AG04450 (cell line): ENCODE results near the gene ACKR3. TPM values are rescaled to one million over a fixed set of nuclear protein-coding genes. Genes with fewer than 3 reads are reported as not detected.

Source experiments
- CTCF ChIA-PET: fragments of 300-600, 350-600 bp; formaldehyde crosslinking; extraction: SDS; loops from one replicate; lab custom pipeline; 2022; ENCODE audit warnings: antibody characterized with exemption, inconsistent platforms; lab: Charles Lee
- POLR2A ChIA-PET: fragments of 350-600 bp; formaldehyde crosslinking; extraction: SDS; loops from one replicate; lab custom pipeline; 2021; ENCODE audit warnings: antibody characterized with exemption, inconsistent platforms; lab: Yijun Ruan, JAX
- DNase-seq: peaks from one replicate; pipeline ENCODE4 v3.0.0-alpha.2; 2011; ENCODE audit warnings: low read depth, low spot score
- H3K27ac ChIP-seq: one replicate; pipeline ENCODE4 v1.5.1; 2012; ENCODE audit warnings: low read depth, low read length, control low read depth
- H3K27me3 ChIP-seq: one replicate; pipeline ENCODE4 v1.6.0; 2012; ENCODE audit warnings: low read length; ENCODE audit not compliant: control insufficient read depth, insufficient read depth
- H3K4me3 ChIP-seq: 2 replicates; pipeline ENCODE4 v1.5.1; 2011; ENCODE audit warnings: mild to moderate bottlenecking, low read depth, low read length, control low read depth
- H3K9me3 ChIP-seq: 2 replicates; pipeline ENCODE4 v1.5.1; 2012; ENCODE audit warnings: low read length; ENCODE audit not compliant: control insufficient read depth, insufficient read depth
- polyA plus RNA-seq: library from polyadenylated mRNA; depleted of rRNA; stranded (reverse); fragments of >200 nt; gene quantifications from 2 replicates; pipeline ENCODE4 v1.2.3, GENCODE V29; 2011
- TF ChIP-seq, protein P1 (sequence below): IDR thresholded peaks from 2 replicates; pipeline ENCODE4 v1.5.1; 2011; ENCODE audit warnings: low read depth, low read length, control low read depth, inconsistent platforms

The ACKR3 gene
- polyA plus RNA-seq, 1 experiment: 0.07 TPM

DNA sequence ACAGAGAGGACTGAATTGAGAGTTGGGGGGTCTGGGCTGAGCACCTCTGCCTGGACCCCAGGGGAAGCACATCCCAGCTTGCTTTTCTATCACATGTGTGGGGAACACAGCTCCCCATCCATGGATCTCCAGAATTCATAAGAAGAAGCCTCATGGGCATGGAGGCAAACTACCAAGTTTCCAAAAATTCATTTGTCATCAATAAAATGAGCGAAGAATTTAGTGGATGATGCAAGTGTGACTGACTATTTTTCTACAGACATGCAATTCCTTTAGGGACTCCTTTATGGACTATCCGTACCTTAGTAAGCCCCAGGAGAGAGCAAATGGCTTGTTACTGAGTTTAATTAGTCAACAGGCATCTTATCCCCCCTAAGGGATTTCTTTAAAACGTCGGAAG, 33.1 kb downstream of the ACKR3 start:
- ChIA-PET CTCF (no interaction called here), POLR2A (no interaction called here)
- Histone ChIP-seq H3K4me3 (no peak overlapping the region), H3K9me3 (peaks cover 11% of the 10 kb centered on the region), H3K27me3 (no peaks in the 10 kb centered on the region), H3K27ac (no peak overlapping the region)
- DNase-seq: no peak
- TF ChIP-seq, protein P1, sequence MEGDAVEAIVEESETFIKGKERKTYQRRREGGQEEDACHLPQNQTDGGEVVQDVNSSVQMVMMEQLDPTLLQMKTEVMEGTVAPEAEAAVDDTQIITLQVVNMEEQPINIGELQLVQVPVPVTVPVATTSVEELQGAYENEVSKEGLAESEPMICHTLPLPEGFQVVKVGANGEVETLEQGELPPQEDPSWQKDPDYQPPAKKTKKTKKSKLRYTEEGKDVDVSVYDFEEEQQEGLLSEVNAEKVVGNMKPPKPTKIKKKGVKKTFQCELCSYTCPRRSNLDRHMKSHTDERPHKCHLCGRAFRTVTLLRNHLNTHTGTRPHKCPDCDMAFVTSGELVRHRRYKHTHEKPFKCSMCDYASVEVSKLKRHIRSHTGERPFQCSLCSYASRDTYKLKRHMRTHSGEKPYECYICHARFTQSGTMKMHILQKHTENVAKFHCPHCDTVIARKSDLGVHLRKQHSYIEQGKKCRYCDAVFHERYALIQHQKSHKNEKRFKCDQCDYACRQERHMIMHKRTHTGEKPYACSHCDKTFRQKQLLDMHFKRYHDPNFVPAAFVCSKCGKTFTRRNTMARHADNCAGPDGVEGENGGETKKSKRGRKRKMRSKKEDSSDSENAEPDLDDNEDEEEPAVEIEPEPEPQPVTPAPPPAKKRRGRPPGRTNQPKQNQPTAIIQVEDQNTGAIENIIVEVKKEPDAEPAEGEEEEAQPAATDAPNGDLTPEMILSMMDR: no peak

DNA sequence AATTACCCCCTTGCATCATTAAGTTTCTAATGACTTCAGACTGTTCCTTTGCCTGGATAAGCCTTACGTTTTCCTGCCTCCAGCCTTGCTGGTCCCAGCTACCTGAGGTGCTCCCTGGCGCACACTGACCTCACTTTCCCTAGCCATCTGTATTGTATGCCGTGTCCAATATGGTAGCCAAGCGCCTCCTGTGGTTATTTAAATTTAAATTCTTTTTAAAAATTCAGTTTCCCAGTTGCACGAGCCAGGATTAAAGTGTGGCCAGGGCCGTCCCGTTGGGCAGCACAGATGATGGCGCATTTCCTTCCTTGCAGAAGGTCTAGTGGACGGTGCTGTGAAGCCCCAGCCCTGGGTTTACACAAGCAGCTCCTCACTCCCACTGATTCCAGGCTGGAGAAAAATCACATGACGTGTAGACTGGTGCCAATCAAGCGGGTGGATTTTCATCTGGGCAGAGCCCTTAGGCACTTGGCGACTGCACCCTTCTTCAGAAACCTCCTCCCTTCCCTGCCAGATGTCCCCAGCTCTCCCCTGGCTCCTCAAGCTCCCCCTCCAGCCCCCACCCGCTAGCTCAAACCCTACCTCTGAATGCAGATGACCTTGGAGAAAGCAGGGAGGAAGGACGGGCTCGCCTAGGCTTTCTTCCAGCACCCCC, 33.9 kb downstream of the ACKR3 start:
- Histone ChIP-seq H3K4me3 (no peak overlapping the region), H3K27ac (no peak overlapping the region), H3K27me3 (no peaks in the 10 kb centered on the region), H3K9me3 (peaks cover 11% of the 10 kb centered on the region)
- ChIA-PET POLR2A (no interaction called here), CTCF (no interaction called here)
- DNase-seq: no peak
- TF ChIP-seq, protein P1: no peak

DNA sequence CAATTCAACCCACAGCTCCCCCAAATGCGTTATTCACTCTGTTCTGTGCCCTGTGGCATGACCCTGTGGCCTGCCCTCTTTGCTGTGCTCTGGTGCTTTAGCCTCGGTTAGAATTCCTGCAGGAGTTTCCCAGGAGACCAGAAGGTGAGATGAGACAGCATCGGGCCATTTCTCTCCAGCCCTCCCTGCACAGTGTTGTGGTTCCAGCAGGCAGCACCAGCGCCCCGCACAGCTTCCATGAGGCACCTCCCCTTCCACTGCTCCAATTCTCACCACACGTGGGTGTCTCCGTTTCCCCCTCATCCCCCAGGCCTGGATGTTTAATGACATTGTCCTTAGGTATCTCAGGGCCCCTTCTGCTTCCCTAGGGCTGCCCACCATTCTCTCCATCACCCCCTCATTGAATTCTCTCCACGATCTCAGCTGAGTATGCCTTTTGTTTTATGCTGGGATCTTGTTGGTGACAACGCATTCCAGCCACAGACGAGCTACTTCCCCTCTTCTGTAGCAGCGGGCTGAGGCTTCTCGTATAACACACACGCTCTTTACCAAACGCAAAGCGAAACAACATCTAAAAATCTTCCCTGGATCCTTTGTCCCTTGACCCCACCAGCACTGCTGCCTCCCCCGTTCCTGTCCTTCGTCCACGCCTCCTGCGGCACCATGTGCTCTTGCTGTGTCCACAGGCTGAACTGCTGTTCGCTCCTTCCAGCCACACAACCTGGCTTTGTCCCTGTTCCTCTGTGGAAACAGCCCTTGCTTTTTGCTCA, 35.1 kb downstream of the ACKR3 start:
- no peaks in the 10 kb centered on the region for H3K27me3 ChIP-seq
- TF ChIP-seq, protein P1: no peak
- peaks cover 11% of the 10 kb centered on the region for H3K9me3 ChIP-seq
- H3K27ac ChIP-seq: no peak overlapping the region
- CTCF ChIA-PET: no interaction called here
- no peak overlapping the region for H3K4me3 ChIP-seq
- DNase-seq: no peak
- POLR2A ChIA-PET: no interaction called here

DNA sequence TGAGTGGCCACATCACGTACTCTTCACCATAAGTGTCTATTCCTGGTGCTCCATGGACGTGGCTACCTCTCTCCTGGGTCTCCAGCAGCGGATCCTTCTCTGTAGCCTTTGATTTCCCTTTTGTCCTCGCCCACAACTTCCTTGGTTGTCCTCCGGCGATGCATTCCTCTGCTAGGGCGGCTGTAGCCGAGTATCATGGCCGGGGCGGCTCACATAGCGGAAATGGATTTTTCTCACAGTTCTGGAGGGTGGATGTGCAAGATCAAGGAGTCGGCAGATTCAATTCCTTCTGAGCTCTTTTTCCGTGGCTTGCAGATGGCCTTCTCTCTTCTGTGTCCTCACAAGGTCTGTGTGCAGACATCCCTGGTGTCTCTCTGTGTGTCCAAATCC, 35.7 kb downstream of the ACKR3 start:
- no peak for DNase-seq
- Histone ChIP-seq H3K9me3 (peaks cover 11% of the 10 kb centered on the region), H3K4me3 (no peak overlapping the region), H3K27ac (no peak overlapping the region), H3K27me3 (no peaks in the 10 kb centered on the region)
- CTCF ChIA-PET: no interaction called here
- POLR2A ChIA-PET: no interaction called here
- TF ChIP-seq, protein P1: no peak

DNA sequence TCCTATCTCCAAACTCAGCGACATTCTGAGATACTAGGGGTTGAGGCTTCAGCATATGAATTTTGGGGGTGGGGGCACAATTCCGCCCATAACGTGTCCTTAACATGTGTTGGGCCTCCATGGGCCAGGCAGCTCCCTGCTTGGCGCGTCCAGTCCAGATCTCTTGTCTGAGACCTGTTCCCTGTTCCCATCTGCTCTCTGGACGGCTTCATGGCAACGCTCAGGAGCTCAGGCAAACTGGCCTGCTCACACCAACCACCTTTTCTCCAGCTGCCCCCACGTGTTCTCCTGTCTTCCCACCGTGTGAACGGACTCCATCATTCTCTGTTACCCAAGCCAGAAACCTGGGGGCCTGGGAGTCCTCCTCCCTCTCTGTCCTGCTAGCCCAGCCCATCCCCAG, 36.4 kb downstream of the ACKR3 start:
- no peak overlapping the region for H3K4me3 ChIP-seq
- no peak overlapping the region for H3K27ac ChIP-seq
- ChIA-PET CTCF (no interaction called here), POLR2A (no interaction called here)
- peaks cover 11% of the 10 kb centered on the region for H3K9me3 ChIP-seq
- no peak for DNase-seq
- TF ChIP-seq, protein P1: no peak
- H3K27me3 ChIP-seq: no peaks in the 10 kb centered on the region
